Measurements from ENCODE around the gene HAUS8.

Gene HAUS8

DNA sequence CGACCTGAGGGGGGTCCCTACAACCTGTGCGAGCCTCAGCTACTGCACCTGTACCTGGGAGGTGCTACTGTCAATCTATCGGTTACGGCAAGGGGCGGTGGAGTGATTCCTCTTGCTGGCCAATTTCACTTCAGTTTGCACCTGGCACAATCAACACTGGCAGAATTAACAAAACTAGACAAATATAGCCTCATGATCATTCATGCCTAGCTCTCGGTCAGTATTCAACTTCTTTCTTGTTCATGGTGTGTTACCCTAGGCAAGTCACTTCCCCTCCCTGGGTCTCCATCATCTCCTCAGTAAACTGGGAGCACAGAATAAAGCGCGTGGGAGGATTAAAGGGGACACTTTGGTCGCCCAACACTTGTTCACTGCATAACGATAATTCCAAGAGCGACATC lies 618 bp downstream of the HAUS8 start:
- DNase-seq: peak; percentile 50

DNA sequence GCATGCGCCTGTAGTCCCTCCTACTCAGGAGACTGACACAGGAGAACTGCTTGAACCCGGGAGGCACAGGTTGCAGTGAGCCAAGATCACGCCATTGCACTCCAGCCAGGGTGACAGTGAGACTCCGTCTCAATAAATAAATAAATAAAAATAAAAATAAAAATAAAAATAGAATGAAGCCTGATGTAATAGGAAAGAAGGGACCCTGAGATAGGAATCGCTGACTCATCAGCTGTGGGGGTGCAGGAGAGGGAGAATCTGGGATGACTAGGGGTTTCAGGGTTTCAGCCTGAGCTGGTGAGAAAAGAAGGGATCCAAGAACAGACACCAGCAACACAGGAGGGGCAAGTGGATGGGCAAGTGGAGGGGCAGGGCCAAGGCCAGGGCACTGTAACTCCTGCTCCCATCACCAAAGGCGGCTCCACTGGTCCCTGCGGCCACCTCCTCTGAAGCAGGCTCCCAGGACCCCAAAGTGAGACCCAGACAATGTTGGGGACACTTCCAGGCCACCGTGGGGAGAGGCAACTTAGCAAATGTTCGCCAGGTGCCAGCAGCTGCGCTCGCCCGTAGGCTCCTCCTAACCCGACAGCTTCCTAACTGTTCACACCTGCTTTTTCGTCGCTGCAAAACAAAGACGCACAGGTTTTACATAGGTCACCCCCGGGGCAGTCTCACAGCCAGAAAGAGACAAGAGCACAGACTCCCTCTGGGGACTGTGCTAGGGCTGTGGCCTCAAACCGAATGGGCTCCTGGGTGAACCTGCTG lies 1.2 kb downstream of the HAUS8 start:
- DNase-seq: peak; percentile 46

DNA sequence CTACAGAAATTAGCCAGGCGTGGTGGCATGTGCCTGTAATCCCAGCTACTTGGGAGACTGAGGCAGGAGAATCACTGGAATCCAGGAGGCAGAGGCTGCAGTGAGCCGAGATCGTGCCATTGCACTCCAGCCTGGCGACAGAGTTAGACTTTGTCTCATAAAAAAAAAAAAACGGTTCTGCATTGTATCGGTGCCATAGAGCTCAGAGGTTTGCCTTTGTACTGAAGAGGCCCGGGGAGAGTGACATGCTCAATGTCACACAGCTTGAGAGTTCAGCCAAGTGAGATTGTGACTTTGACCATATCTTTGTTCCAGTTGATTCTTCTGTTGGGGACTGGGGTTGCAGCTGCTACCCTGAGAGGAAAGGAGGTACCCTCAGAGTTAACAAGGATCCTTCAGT lies 4.3 kb downstream of the HAUS8 start:
- no peak for DNase-seq

DNA sequence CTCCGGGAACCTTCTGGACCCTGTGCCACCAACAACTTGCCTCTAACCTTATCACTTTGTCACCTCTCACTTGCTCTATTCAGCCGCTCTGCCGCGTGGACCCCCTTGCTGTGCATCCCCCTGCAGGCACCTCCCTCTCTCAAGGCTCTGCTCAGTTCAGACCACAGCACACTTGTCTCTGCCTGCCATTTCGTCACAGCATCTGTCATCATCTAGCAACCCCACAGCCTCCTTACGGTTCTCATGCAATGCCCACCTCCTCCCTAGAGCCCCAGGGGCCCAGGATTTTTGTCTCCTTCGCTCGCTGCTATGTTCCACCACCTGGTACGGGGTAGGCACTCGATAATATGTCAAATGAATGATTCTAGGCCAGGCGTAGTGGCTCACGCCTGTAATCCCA lies 4.8 kb downstream of the HAUS8 start:
- DNase-seq: no peak

DNA sequence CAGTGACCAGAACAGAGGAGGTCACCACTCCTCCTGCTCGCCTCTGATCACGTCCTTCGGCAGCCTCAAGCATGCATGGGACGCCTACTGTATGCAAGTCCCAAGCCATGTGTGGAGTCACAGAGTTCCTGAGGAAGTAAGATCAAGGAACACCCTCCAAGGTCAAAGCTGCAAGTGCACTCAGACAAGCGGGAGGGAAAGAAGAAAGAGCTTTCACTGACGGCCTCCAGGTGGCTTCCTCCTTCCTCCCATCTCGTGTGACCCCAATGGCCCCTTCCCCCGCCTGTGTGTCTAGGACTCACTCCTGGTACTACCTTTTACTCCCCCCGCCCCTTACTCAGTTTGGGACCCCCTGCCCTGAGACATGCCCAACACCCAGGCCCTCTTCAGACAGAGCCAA lies 6.1 kb downstream of the HAUS8 start:
- no peak for DNase-seq

DNA sequence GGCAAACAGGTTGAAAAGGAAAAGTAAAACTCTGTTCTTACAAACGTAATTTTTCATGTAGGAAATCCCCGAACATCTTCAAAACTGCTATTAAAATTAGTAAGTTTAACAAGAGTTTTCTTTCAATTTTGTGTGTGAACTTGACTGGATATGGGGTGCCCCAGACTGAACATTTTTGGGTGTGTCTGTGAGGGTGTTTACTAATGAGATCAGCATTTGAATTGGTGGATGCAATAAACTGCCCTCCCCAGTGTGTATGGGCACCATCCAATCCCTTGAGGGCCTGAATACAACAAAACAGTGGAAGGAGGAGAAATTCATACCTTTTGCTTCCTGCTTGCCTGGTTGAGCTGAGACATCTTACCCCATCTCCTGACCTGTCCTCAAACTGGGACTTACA lies 11.8 kb downstream of the HAUS8 start:
- DNase-seq: no peak

DNA sequence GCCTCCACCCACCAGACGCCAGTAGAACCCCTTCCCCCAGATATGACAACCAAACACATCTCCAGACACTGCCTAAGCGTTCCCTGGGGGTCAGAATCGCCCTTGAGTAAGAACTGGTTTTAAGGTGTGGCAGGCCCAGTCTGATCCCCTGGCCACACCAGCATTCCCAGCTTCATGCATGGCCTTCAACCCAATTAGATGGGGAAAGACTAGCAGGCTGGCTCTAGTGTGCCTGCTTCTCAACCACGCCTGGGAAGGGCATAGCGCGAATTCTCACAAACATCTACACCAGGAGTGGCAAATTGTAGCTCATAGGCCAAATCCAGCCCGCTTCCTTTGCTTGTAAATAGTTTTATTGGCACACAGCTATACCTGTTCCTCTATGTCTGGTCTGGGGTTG lies 13.6 kb downstream of the HAUS8 start:
- DNase-seq: no peak

DNA sequence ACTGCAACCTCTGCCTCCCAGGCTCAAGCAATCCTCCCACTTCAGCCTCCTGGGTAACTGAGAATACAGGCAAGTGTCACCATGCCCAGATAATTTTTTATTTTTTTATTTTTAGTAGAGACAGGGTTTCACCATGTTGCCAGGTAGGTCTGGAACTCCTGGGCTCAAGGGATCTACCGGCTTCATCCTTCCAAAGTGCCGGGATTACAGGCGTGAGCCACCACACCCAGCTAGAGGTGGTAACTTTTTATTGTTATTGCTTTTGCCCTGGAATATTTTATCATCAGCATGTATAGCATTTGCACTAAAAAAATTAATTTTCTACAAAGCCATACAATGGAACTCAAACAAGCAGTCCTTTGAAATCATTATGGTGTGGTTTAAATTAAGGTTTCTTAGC lies 14.0 kb downstream of the HAUS8 start:
- no peak for DNase-seq

DNA sequence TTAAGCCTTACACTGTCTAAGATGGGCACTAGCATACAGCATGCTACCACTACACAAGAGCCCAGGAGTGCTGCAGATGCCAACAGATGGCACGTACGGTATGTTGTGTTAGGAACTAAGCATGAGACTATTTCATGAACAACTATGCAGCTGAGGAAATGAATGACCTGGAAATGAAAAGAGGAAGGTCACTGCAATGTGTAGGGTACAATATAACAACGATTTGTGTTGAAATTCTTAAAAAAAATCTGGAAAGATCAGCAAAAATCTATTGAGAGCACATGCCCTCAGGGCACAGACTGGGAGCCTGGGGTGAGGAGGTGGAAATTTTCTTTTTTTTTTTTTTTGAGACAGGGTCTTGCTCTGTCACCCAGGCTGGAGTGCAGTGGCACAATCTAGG lies 14.4 kb downstream of the HAUS8 start:
- DNase-seq: no peak

DNA sequence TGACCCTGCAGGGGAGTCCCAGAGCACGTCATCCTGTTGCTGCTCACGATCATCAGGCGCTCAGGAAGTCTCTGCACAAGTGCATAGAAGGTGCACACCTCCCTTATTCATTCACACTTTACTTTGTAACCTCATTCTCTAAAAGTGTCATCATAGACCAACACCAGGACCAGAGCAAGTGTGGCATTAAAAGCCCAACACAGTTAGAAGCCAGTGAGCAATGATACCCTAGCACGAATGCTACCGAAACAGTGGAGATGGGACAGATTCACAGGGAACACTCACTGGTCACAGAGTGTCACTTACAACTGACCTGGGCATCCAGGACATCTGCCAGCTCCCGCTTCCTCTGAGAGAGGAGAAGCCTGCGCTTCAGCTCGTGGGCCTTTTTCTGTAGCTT lies 17.0 kb downstream of the HAUS8 start:
- DNase-seq: no peak

DNA sequence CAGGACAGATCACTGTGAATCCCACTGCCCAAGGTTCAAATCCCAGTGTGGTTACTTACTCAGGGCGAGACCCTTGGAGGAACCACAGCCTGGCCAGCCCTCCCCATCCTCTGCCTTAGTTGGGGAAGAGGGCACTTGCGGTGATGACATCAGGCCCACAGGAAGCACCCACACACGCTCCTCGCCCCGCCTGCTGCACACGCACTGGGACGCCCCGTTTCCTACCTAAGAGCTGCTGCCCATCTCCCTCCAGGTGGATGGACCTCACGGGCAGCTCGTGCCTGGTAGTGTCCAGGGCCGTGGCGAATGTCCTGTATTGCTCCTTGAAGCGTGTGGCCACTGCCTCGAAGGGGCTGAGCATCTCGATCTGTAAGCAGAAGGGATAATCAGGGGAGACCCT lies 19.6 kb downstream of the HAUS8 start:
- no peak for DNase-seq

DNA sequence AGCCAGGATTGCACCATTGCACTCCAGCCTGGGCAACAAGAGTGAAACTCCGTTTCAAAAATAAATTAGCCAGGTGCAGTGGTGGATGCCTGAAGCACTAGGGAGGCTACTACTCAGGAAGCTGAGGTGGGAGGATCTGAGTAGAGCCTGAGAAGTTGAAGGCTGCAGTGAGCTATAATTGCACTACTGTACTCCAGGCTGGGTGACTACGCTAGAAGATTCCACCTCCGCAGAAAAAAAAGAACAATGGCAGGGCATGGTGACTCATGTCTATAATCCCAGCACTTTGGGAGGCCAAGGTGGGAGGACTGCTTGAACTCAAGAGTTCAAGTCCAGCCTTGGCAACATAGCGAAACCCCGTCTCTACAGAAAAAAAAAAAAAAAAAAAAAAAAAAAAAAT lies 20.5 kb downstream of the HAUS8 start:
- no peak for DNase-seq

DNA sequence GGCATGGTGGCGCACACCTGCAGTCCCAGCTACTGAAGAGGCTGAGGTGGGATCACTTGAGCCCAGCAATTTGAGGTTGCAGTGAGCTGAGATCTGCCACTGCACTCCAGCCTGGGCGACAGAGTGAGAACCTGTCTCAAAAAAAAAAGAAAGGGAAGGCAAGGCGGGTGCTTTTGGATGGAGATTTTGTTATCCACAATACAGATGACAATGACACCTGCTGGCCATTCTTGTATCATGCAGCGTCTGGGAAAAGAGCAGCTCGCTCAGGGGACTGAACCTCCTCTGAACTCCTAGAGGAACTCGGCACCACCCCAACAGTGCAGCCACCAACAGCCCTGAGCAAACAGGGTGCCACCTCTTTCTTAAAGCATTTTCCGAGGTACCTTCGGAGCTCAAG lies 22.8 kb downstream of the HAUS8 start:
- peak; percentile 0 for DNase-seq

DNA sequence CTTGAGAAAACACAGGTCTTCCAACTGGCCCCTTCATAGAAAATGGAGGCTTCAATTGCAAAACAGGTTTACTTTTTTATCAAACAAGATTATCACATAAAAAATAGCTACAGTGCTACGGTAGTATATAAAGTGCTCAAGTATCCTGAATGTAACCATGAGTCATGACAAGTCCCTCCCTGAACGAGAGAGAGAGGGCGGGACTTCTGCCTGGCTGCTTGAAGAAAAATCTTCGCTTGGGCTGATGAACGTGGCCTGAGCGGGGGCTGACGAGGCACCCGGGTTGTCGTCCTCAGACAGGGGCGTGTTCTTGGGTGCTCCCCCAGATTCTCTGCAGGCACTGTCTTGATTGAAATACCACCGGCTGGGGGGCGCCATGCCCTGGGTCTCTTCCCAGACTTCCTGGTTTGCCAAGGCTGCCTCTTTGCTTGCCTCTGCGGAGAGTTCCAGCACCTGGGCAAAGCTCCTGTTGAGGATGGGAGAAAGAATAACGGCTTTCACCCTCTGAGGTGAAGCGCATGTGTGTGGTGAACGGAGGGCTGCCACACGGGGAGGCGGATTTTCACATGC lies 25.5 kb downstream of the HAUS8 start:
- DNase-seq: no peak

DNA sequence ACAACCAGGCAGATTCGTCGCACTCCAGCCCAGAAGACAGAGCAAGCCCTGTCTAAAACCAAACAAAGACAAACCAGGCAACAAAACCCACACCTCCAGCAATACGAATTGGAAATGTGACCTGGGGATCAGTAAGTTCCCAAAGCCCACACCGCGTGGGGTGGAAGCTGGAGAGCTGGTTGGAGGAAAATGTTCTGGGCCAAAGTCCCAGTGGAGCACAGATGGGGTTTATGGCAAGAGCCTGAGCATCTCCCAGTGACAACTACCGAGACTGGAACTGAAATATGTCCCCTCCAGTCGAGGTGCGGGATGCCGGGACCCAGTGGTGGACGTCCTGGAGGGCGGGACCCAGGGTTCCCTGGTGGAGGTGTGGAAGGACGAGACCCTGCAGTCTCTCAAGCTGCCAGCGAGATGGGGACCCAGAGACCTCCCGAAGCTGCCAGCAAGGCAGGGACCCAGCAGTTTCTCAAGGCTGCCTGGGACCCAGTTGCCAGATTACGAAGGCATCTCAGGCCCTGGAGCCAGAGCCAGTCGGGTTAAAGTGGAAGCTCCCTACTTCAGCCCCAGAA lies 26.3 kb downstream of the HAUS8 start:
- no peak for DNase-seq

DNA sequence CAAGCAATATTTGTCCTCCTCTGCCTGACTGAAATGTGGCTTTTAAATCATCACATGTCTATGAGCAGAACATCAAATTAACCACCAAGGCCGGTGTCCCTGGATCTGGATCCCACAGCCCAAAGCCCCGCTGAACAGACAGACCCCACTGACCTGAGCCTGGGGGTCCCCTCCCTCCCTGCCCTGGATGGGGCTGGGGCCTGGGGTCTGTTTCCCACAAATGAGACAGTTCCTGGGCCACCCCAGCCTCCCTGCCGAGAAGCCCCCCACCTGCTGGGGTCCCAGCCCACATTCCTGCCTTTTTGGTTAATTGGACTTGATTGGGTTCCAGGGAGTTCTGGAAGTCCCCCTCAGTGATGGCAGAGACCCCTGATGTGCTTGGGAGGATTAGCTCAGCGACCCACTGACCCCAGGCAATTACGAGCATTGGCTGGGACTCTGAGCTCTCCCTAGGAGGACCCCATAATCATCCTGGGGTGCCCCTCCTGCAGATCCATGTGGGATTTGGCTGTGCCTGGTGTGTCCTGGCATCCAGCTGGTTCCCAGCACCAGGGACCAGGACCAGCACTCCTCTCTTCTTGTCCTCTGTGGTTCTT lies 29.2 kb downstream of the HAUS8 start:
- DNase-seq: no peak

DNA sequence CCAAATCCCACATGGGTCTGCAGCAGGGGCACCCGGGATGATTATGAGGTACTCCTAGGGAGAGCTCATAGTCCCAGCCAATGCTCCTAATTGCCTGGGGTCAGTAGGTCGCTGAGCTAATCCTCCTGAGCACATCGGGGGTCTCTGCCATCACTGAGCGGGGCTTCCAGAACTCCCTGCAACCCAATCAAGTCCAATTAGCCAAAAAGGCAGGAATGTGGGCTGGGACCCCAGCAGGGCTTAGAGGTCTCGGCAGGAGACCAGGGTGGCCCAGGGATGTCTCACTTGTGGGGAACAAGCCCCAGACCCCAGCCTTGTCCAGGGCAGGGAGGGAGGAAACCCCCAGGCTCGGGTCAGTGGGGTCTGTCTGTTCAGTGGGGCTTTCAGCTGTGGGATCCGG lies 31.5 kb downstream of the HAUS8 start:
- DNase-seq: no peak

DNA sequence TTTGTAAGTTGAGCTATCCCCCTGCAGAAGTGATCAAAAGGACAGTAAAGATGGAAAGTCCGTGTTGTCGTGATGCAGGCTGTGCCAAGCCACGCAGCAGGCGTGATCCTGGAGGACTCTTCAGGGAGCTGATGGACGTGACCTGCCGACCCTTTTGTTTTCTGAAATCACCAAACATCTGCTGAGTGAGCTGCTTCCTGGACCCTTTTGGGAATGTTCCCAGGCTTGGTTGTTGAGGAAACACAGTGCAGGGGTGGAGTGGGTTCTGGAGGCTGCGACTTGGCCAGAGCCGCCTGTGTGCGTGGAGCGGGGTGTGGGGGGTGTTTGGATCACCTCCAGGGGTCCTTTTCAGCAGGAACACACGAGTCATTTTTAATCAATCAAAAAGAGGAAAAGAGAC lies 33.3 kb downstream of the HAUS8 start:
- DNase-seq: no peak

DNA sequence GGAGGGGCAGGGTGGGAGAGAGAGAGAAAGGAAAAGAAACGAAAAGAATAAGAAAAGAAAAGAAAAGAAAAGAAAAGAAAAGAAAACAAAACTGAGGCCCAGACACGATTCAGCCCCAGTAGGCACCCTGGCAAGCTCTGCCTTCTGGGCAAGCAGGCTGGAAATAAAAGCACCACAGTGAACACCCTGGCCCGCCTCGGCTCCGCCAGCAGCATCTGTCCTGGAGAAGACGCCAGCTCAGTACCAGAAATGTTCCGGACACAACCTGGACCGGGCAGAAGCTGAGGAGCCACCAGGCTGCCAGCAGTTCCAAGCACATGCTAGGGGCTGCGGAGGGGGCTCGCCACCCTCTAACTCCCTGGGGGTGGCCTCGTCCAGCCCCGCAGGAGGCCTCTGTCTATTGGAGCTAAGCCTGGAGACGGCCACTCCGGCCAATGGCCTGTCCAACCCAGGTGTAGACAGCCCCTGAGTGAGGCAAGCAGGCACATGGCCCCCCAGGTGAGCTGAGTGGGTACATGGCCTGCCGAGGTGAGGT lies 37.2 kb downstream of the HAUS8 start:
- DNase-seq: no peak

DNA sequence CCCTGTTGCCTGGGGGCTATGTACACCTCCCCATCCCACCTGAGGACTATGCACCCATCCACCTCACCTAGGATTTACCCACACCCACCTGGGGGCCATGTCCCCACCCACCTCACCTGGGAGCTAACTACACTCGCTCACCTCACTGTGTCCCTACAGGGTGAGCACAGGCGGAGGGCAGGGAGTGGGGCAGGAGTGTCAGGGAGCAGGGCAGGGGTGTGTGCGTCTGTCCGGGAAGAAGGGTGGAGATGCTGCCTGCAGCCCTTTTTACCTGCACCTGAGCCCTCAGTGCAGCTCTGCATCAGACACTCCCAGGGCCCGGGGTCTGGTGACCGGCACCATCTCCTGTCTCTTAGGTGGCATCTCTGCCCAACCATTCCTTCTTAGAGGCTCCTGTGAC lies 38.1 kb downstream of the HAUS8 start:
- no peak for DNase-seq

DNA sequence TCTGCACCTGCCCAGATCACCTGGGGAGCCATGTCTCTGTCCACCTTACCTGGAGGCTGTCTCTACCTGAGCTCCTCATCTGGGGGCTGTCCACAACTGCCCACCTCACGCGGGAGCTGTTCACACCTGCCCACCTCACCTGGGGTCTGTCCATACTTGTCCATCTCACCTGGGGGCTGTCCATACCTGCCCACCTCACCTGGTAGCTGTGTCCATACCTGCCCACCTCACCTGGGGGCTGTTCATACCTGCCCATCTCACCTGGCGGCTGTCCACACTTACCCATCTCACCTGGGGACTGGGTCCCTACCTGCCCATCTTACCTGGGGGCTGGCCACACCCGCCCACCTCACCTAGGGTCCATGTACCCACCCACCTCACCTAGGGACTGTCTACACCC lies 38.6 kb downstream of the HAUS8 start:
- DNase-seq: no peak

DNA sequence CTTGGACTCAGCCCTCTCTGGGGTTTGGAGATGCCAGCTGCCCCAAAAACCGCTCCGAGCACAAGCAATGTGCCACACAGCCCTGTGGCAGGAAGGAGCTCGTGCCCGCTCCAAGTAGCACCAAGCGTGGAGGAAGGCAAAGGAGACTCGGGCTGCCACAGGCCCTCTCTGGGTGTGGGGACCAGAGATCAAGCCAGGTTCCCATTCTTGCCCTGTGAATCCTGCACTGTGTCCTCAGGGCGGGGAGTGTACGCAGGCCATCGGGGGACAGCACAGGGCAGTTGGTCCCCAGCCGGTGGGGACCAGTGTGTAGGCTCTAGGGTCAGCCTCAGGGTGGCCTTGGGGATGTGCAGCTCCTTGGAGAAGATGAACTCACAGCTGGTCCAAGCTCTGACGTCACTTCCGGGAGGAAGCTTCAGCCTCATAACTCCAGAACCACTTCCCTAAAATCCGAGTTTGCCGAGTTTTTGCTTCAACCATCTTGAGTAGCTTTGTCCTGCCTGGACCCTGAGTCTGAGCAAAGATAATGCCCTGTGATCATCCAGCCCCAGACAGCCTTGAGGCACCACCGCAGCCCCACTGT lies 39.3 kb downstream of the HAUS8 start:
- no peak for DNase-seq

DNA sequence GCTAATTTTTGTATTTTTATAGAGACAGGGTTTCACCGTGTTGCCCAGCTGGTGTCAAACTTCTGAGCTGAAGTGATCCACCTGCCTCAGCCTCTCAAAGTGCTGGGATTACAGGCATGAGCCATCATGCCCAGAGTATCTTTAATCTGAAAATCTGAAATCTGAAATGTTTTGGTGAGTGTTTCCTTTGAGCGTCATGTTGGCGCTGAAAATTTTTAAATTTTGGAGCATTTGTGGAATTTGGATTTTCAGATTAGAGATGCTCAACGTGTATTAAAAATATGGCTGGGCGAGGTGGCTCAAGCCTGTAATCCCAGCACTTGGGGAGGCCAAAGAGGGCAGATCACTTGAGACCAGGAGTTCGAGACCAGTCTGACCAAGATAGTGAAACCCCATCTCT lies 43.5 kb downstream of the HAUS8 start:
- DNase-seq: no peak

DNA sequence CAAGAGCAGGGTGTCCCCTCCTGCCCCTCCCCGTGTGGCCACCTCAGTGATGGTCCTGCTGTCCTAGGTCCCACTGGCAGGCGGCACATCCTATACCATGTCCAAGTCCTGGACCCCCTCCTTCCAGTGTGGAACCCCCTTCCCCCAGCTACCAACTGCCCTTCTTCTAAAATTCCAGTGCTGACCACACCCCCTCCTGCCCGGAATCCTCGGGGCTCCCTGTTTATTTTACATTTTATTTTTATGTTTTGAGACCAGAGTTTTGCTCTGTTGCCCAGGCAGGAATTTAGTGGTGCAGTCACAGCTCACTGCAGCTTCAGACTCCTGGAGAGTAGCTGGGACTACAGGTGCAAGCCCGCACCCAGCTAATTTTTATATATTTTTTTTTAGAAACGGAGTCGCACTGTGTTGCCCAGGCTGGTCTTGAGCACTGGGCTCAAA lies 47.7 kb downstream of the HAUS8 start:
- no peak for DNase-seq

Measured in NCI-H1105 treated with DMSO at 0.1 percent for 48 hours (cell line).